ENCODE results near the gene MRRF.
"Not testable (repeated sequence)": the region's sequence is repeated elsewhere in the genome, so short reads cannot be mapped to it uniquely, and the experiment has no call there.

Gene MRRF

DNA sequence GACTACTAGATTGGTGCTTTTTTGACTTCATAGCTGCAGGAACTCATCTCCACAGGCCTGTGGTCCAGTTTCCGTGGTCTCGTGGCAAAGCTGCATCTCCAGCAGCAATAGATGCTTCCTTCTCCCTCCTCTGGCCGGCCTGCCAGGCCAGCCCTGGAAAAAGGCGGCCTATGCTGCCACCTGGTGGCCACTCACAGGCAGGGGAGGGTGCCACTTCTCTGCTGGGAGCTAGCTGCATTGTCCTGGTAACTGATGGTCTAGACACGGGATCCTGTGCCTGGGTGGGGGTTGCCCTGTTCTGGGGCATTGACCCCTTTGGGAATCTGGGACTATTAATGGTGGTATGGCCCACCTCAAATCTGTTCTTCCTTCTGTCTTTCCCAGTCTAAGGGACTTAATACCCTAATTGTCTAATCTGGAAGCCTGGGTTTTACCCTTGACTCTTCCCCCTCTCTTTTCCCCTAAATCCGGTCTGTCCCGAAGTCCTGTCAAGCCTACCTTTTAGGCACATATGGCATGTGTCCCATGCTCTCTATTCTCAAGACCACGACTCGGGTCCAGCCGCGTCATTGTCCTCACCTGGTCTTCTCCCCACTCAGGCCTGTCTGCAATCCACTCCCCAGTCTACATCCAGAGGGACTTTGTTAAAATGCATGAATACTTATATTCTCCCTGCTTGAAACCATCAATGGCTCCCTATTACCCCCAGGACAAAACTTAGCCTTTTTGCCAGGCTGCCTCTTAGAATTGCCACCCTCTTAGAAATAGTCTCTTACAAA lies 86.1 kb downstream of the MRRF start:
- no peaks in the 10 kb centered on the region for H3K36me3 ChIP-seq (ENCODE audit: insufficient read depth, low read length)
- H3K9me3 ChIP-seq (ENCODE audit: low read length): no peaks in the 10 kb centered on the region
- no peak overlapping the region for H3K9ac ChIP-seq (ENCODE audit: low read length)
- no peaks in the 10 kb centered on the region for H3K4me1 ChIP-seq (ENCODE audit: insufficient read depth, low read length)
- no peaks in the 10 kb centered on the region for H3K27me3 ChIP-seq (ENCODE audit: control insufficient read depth in 1 of 2, insufficient read depth in 2 of 2, low read length in 2 of 2)
- no peak overlapping the region for H3K27ac ChIP-seq (ENCODE audit: low read depth, low read length)
- no peak overlapping the region for H3K4me3 ChIP-seq (ENCODE audit: low read depth in 1 of 2, low read length in 2 of 2)

DNA sequence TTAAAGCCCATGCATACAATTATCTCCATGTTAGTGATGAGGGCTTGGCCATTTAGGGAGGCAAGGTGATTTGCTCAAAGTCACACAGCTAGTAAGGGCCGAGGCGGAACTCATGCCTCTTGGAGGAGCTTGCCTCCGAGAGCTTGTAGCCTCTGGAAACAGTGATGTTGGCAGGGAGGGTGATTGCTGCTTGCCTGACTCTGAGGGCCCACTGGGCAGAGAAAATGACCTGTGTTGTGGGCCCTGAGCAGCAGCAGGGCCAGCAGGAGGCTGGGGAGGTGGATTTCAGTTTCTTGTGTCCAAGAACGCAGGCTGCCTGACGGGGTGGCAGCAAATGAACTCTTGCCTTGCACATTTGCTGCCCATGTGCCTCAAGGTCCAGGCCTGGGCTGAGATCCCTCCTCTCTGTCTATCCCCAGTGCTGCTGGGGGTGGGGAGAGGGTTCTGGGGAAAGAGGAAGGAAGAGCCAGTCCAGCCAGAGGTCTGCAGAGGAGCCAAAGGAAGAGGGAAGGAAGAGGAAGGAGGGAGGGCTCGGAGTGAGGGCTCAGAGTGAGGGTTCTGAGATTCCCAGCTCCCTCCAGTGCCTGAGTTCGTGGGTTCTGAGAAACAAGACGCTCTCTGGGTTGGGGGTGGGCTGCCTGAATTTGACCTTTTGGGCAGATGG lies 90.0 kb downstream of the MRRF start:
- Histone ChIP-seq H3K27ac (ENCODE audit: low read depth, low read length) (no peak overlapping the region), H3K9ac (ENCODE audit: low read length) (no peak overlapping the region), H3K36me3 (ENCODE audit: insufficient read depth, low read length) (no peaks in the 10 kb centered on the region), H3K27me3 (ENCODE audit: control insufficient read depth in 1 of 2, insufficient read depth in 2 of 2, low read length in 2 of 2) (no peaks in the 10 kb centered on the region), H3K9me3 (ENCODE audit: low read length) (no peaks in the 10 kb centered on the region), H3K4me1 (ENCODE audit: insufficient read depth, low read length) (no peaks in the 10 kb centered on the region), H3K4me3 (ENCODE audit: low read depth in 1 of 2, low read length in 2 of 2) (no peak overlapping the region)

DNA sequence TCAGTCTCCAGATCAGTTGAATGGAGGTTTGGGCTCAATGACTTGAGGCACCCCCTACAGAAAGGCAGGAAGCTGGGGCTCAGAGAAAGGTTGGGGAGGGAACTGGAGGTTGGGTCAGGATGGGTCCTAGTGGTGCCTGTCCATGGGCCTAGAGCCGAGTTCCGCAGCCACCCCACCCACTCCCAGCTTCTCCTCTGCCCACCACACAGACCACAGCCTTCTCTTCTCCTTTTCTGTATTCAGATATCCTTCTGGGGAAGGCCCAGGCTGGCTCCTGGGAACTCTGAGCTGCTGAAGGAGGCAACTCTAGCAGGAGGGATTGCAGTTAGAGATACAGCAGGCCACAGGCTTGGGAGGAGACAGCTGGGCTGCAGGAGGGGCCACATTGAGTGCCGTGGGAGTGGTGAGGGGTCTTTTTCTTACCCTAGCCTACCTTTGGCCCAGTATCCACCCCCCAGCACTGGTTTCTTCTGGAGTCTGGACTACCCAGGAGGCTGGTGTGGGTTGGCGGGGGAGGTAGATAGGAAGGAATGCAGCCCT lies 90.7 kb downstream of the MRRF start:
- peaks cover 4% of the 10 kb centered on the region for H3K4me1 ChIP-seq (ENCODE audit: insufficient read depth, low read length)
- H3K4me3 ChIP-seq (ENCODE audit: low read depth in 1 of 2, low read length in 2 of 2): no peak overlapping the region
- no peaks in the 10 kb centered on the region for H3K27me3 ChIP-seq (ENCODE audit: control insufficient read depth in 1 of 2, insufficient read depth in 2 of 2, low read length in 2 of 2)
- H3K27ac ChIP-seq (ENCODE audit: low read depth, low read length): no peak overlapping the region
- no peaks in the 10 kb centered on the region for H3K9me3 ChIP-seq (ENCODE audit: low read length)
- no peaks in the 10 kb centered on the region for H3K36me3 ChIP-seq (ENCODE audit: insufficient read depth, low read length)
- H3K9ac ChIP-seq (ENCODE audit: low read length): no peak overlapping the region

DNA sequence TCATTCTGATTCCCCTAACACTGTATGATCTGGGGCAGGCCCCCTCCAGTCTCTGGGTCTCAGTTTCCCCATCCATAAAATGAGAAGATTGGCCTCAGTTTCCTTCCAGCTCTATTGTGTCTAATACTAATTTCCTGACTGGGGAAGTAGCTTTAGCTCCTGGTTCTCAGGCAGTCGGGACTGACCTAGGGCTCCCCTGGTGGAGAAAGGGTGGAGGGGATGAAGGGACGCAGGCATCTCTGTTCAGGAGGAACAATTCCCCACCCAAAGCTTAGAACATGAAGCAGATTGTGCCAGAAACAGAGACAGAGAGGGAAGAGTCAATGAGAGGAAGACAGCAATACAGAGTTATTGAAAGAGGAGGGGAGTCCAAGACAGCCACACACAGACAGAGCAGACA lies 91.9 kb downstream of the MRRF start:
- Histone ChIP-seq H3K9me3 (ENCODE audit: low read length) (no peaks in the 10 kb centered on the region), H3K27ac (ENCODE audit: low read depth, low read length) (no peak overlapping the region), H3K9ac (ENCODE audit: low read length) (no peak overlapping the region), H3K36me3 (ENCODE audit: insufficient read depth, low read length) (no peaks in the 10 kb centered on the region), H3K4me3 (ENCODE audit: low read depth in 1 of 2, low read length in 2 of 2) (no peak overlapping the region), H3K27me3 (ENCODE audit: control insufficient read depth in 1 of 2, insufficient read depth in 2 of 2, low read length in 2 of 2) (no peaks in the 10 kb centered on the region), H3K4me1 (ENCODE audit: insufficient read depth, low read length) (peaks cover 9% of the 10 kb centered on the region)

DNA sequence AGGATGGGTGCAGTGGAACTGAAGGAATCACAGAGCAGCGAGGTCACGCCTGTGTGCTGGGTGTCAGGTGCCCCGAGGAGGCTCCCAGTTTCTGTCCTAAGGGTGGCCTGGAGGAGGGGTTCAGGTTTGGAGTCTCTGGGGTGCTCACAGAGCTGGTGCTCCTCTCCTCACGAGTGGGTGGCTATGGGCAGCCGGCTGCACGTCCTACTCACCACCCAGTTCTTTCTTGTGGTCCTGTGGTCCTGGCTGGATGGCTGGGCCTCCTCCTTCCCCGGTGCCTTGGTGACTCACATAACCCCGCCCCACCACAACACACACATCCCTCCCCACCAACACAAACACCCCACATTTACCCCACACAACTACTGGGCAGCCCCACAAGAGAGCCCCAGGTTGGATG lies 96.2 kb downstream of the MRRF start:
- Histone ChIP-seq H3K27me3 (ENCODE audit: control insufficient read depth in 1 of 2, insufficient read depth in 2 of 2, low read length in 2 of 2) (no peaks in the 10 kb centered on the region), H3K36me3 (ENCODE audit: insufficient read depth, low read length) (no peaks in the 10 kb centered on the region), H3K4me3 (ENCODE audit: low read depth in 1 of 2, low read length in 2 of 2) (no peak overlapping the region), H3K9ac (ENCODE audit: low read length) (no peak overlapping the region), H3K9me3 (ENCODE audit: low read length) (no peaks in the 10 kb centered on the region), H3K4me1 (ENCODE audit: insufficient read depth, low read length) (peaks cover 13% of the 10 kb centered on the region), H3K27ac (ENCODE audit: low read depth, low read length) (no peak overlapping the region)

DNA sequence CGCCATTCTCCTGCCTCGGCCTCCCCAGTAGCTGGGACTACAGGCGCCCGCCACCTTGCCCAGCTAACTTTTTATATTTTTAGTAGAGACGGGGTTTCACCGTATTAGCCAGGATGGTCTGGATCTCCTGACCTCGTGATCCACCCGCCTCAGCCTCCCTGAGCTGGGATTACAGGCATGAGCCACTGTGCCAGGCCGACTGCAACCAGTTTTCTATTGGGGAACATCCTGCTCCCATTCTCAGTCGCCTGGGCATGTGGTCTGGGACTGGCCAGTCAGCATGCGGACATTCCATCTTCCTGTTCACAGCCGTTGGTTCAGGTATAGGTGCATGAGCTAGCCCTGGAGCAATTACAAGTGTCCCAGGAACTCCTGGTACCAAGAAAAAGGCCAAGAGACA lies 98.4 kb downstream of the MRRF start:
- H3K27ac ChIP-seq (ENCODE audit: low read depth, low read length); H3K9me3 ChIP-seq (ENCODE audit: low read length); H3K27me3 ChIP-seq (ENCODE audit: control insufficient read depth in 1 of 2, insufficient read depth in 2 of 2, low read length in 2 of 2); H3K9ac ChIP-seq (ENCODE audit: low read length); H3K4me3 ChIP-seq (ENCODE audit: low read depth in 1 of 2, low read length in 2 of 2); H3K36me3 ChIP-seq (ENCODE audit: insufficient read depth, low read length): not testable (repeated sequence)
- peaks cover 30% of the 10 kb centered on the region for H3K4me1 ChIP-seq (ENCODE audit: insufficient read depth, low read length)

DNA sequence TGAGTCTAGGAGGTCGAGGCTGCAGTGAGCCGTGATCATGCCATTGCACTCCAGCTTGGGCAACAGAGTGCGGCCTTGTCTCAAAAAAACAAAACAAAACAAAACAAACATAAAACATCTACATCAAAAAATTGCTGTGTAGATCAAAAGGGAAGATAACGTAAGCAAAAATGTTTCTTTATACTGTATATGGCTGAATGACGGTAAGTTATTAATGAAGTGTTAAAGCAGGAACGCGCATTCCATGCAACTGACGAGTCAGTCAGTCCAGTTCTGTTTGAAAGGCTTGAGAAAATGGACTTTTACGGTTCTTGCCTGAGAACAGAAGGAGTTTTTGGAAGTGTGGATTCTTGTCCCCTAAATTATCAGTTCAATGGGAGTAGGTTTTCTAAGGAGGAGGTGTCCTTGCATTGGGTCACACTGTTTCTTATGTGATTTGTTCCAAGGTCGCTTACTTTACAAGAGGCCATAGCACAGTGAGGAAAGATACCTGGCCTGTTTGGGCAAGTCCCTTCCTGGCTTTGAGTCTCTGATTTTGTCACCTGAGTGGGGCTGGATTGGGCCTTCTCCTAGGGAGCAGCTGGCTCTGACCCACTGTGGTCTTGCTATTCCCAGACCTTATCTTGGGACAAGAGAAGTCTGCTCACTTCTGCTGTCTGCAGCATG lies 99.6 kb downstream of the MRRF start:
- H3K9me3 ChIP-seq (ENCODE audit: low read length): no peaks in the 10 kb centered on the region
- peaks cover 30% of the 10 kb centered on the region for H3K4me1 ChIP-seq (ENCODE audit: insufficient read depth, low read length)
- no peaks in the 10 kb centered on the region for H3K36me3 ChIP-seq (ENCODE audit: insufficient read depth, low read length)
- no peak overlapping the region for H3K9ac ChIP-seq (ENCODE audit: low read length)
- H3K27ac ChIP-seq (ENCODE audit: low read depth, low read length): no peak overlapping the region
- no peak overlapping the region for H3K4me3 ChIP-seq (ENCODE audit: low read depth in 1 of 2, low read length in 2 of 2)
- no peaks in the 10 kb centered on the region for H3K27me3 ChIP-seq (ENCODE audit: control insufficient read depth in 1 of 2, insufficient read depth in 2 of 2, low read length in 2 of 2)

DNA sequence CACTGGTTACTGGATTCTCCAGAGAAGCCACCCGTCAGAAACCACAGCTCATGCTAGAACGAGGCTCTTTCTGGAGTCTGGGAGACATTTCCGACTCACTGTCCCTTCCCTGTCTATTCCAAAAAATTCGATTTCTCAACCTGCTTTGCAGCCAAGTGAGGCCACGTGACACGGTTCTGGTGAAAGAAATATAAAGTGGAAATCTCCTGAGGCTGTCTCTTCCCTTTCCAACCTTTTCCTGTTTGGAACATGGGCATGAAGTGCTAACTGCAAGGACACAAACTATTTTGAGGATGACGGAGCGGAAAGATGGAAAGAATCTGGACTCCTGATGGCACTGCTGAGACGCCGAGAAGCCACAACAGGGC lies 100.1 kb downstream of the MRRF start:
- H3K4me1 ChIP-seq (ENCODE audit: insufficient read depth, low read length): peaks cover 29% of the 10 kb centered on the region
- no peak overlapping the region for H3K27ac ChIP-seq (ENCODE audit: low read depth, low read length)
- H3K9ac ChIP-seq (ENCODE audit: low read length): no peak overlapping the region
- no peaks in the 10 kb centered on the region for H3K27me3 ChIP-seq (ENCODE audit: control insufficient read depth in 1 of 2, insufficient read depth in 2 of 2, low read length in 2 of 2)
- no peaks in the 10 kb centered on the region for H3K9me3 ChIP-seq (ENCODE audit: low read length)
- H3K36me3 ChIP-seq (ENCODE audit: insufficient read depth, low read length): no peaks in the 10 kb centered on the region
- no peak overlapping the region for H3K4me3 ChIP-seq (ENCODE audit: low read depth in 1 of 2, low read length in 2 of 2)

DNA sequence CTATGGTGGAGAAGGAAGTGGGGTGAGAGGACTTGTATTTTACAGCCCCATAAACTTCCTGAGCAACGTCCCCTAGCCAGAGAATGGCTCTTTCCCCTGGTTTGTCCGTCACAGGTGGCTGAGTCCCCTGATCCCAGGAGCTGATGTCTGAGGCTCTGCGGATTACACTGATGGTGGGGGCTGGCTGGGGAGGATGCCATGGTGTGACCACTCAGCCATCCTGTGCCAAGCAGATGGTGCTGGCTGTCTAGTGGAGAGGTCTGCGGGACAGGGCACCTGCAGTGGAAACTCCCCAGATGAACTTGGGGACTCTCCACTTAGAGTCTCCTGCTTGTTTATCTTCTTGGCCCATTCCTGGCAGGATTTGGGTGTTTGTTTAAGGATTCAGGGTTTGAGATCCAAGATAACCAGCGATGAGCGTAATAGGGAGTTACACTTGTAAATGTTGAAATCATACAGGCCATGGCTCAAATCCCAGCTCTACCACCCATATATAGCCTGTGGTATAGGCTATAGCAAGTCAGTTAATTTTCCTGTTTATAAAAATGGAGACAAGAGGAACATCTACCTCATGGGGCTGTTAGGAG lies 101.5 kb downstream of the MRRF start:
- no peak overlapping the region for H3K9ac ChIP-seq (ENCODE audit: low read length)
- H3K27me3 ChIP-seq (ENCODE audit: control insufficient read depth in 1 of 2, insufficient read depth in 2 of 2, low read length in 2 of 2): no peaks in the 10 kb centered on the region
- peaks cover 27% of the 10 kb centered on the region for H3K4me1 ChIP-seq (ENCODE audit: insufficient read depth, low read length)
- no peak overlapping the region for H3K4me3 ChIP-seq (ENCODE audit: low read depth in 1 of 2, low read length in 2 of 2)
- no peaks in the 10 kb centered on the region for H3K36me3 ChIP-seq (ENCODE audit: insufficient read depth, low read length)
- no peaks in the 10 kb centered on the region for H3K9me3 ChIP-seq (ENCODE audit: low read length)
- H3K27ac ChIP-seq (ENCODE audit: low read depth, low read length): peak overlapping the region; percentile 76

DNA sequence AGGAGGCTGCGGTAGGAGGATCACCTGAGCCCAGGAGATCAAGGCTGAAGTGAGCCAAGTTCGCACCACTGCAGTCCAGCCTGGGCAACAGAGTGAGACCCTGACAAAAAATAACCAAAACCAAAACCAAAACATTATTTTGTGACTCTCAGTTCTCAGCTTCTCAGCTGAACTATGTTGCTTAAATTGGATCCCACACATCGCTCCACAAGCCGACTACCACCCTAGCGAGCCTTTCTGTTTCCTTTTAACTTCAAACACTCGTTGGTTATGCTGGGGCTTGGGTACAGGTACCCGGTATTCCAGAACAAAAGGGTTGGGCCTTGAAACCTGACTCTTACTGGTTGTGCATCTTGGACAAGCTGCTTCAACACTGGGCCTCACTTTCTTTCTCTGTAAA lies 102.4 kb downstream of the MRRF start:
- no peak overlapping the region for H3K9ac ChIP-seq (ENCODE audit: low read length)

DNA sequence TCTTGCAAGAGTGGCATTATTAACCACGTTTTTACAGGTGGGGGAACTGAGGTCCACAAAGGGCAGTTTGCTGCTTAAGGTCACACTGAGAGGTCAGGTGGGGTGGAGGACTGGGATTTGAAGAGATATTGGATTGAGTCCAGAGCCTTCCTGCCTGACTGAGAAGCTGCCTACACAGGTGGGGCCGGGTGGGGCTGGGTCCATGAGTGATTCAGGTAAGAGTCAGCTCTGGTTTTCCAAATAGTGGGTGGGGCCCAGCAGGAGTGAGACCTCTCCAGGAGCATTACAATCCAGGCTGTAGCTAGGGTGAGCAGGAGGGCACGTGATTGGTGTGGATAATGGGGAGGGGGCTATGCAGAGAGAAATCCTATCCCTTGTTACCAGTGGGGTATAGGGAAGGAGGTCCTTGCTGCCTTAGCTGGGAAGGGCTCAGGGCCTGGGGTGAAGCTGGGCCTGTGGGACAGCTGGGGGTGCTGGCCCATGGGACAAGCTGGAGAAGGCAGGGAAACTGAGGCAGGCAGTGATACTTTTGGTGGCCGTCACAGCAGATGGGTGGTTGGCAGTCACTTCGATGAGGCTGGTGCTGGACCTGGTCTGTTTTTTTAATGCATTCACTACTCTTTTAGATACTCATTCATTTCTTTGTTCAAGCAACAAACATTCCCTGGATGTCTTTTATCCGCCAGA lies 103.2 kb downstream of the MRRF start:
- no peaks in the 10 kb centered on the region for H3K27me3 ChIP-seq (ENCODE audit: control insufficient read depth in 1 of 2, insufficient read depth in 2 of 2, low read length in 2 of 2)
- H3K27ac ChIP-seq (ENCODE audit: low read depth, low read length): peak overlapping the region; percentile 76
- H3K9ac ChIP-seq (ENCODE audit: low read length): no peak overlapping the region
- no peak overlapping the region for H3K4me3 ChIP-seq (ENCODE audit: low read depth in 1 of 2, low read length in 2 of 2)
- peaks cover 36% of the 10 kb centered on the region for H3K4me1 ChIP-seq (ENCODE audit: insufficient read depth, low read length)
- H3K36me3 ChIP-seq (ENCODE audit: insufficient read depth, low read length): no peaks in the 10 kb centered on the region
- no peaks in the 10 kb centered on the region for H3K9me3 ChIP-seq (ENCODE audit: low read length)

More for the DNA sequence above, 102.4 kb downstream of the MRRF start:
- Histone ChIP-seq H3K27ac (ENCODE audit: low read depth, low read length) (peak overlapping the region; percentile 76), H3K27me3 (ENCODE audit: control insufficient read depth in 1 of 2, insufficient read depth in 2 of 2, low read length in 2 of 2) (no peaks in the 10 kb centered on the region), H3K4me3 (ENCODE audit: low read depth in 1 of 2, low read length in 2 of 2) (no peak overlapping the region), H3K4me1 (ENCODE audit: insufficient read depth, low read length) (peaks cover 27% of the 10 kb centered on the region), H3K9me3 (ENCODE audit: low read length) (no peaks in the 10 kb centered on the region), H3K36me3 (ENCODE audit: insufficient read depth, low read length) (no peaks in the 10 kb centered on the region)
